HepG2 (cell line): Measurements from ENCODE around the gene PPP1R12B. TPM values are rescaled to one million over a fixed set of nuclear protein-coding genes. Genes with fewer than 3 reads are reported as not detected.
A peak's percentile ranks its signal among the peaks of the same experiment; 100 is the strongest.

Experiments used
- HDAC1 ChIP-seq: sonication (generic); formaldehyde crosslinking; IDR thresholded peaks from 2 replicates; pipeline ENCODE4 v1.5.1; 2020; ENCODE audit warnings: mild to moderate bottlenecking, missing genetic modification reagents
- NR2C2 ChIP-seq: sonication (generic); formaldehyde crosslinking; IDR thresholded peaks from 2 replicates; pipeline ENCODE4 v1.4.0; 2020; ENCODE audit warnings: missing genetic modification reagents, mild to moderate bottlenecking, moderate library complexity, borderline replicate concordance
- SMAD9 ChIP-seq: sonication (generic); formaldehyde crosslinking; IDR thresholded peaks from 2 replicates; pipeline ENCODE4 v1.5.1; 2020; ENCODE audit warnings: mild to moderate bottlenecking, missing genetic modification reagents
- THAP9 ChIP-seq: sonication (generic); formaldehyde crosslinking; IDR thresholded peaks from 2 replicates; pipeline ENCODE4; 2020; ENCODE audit warnings: missing genetic modification reagents, mild to moderate bottlenecking, borderline replicate concordance
- ZNF17 ChIP-seq: sonication (generic); formaldehyde crosslinking; IDR thresholded peaks from 2 replicates; pipeline ENCODE4 v1.5.0; 2020; ENCODE audit warnings: mild to moderate bottlenecking, missing genetic modification reagents
- ZNF18 ChIP-seq: sonication (generic); formaldehyde crosslinking; IDR thresholded peaks from 2 replicates; pipeline ENCODE4 v1.8.0; 2022; ENCODE audit warnings: mild to moderate bottlenecking, missing genetic modification reagents; ENCODE audit not compliant: insufficient replicate concordance
- ZNF318 ChIP-seq: sonication (generic); formaldehyde crosslinking; IDR thresholded peaks from 2 replicates; pipeline ENCODE4 v1.4.0; 2020; ENCODE audit warnings: mild to moderate bottlenecking, missing genetic modification reagents
- ZNF333 ChIP-seq: sonication (generic); formaldehyde crosslinking; IDR thresholded peaks from 2 replicates; pipeline ENCODE4 v1.4.0; 2020; ENCODE audit warnings: mild to moderate bottlenecking, missing genetic modification reagents, borderline replicate concordance
- ZNF414 ChIP-seq: sonication (generic); formaldehyde crosslinking; IDR thresholded peaks from 2 replicates; pipeline ENCODE4 v1.5.0; 2020; ENCODE audit warnings: missing genetic modification reagents
- polyA plus RNA-seq, 8 experiments: library from polyadenylated mRNA; depleted of rRNA in 3 of 8; stranded (reverse) in 7 of 8; unstranded in 1 of 8; fragments of >200 nt; fragmentation: Illumina TruSeq in 4 of 8; extraction: Trizol in 4 of 8; gene quantifications; 2 replicates each; pipeline versions ENCODE4 v1.2.1 to v1.2.3, GENCODE V29; 2011 to 2016; ENCODE audit warnings: low read depth in 4 of 8, missing spikeins in 1 of 8, mixed read lengths in 1 of 8; ENCODE audit not compliant: insufficient read depth in 1 of 8
- total RNA-seq, 5 experiments: library from RNA; depleted of rRNA; stranded (reverse); fragments of >200 nt; fragmentation: Illumina TruSeq; extraction: Trizol; gene quantifications; 2 replicates each; pipeline ENCODE4 v1.2.3, GENCODE V29; 2016; ENCODE audit warnings: low read depth in 1 of 5
- TF ChIP-seq, protein P1 (sequence below): sonication (generic); formaldehyde crosslinking; IDR thresholded peaks from 2 replicates; pipeline ENCODE4 v1.4.0; 2020; ENCODE audit warnings: missing genetic modification reagents, borderline replicate concordance

The PPP1R12B gene
- total and polyA plus RNA-seq, 2 of the 13 experiments (the other 11 are each of a cell fraction or from before 2014, with no cell fraction given), result 12.0 to 13.6 TPM

DNA sequence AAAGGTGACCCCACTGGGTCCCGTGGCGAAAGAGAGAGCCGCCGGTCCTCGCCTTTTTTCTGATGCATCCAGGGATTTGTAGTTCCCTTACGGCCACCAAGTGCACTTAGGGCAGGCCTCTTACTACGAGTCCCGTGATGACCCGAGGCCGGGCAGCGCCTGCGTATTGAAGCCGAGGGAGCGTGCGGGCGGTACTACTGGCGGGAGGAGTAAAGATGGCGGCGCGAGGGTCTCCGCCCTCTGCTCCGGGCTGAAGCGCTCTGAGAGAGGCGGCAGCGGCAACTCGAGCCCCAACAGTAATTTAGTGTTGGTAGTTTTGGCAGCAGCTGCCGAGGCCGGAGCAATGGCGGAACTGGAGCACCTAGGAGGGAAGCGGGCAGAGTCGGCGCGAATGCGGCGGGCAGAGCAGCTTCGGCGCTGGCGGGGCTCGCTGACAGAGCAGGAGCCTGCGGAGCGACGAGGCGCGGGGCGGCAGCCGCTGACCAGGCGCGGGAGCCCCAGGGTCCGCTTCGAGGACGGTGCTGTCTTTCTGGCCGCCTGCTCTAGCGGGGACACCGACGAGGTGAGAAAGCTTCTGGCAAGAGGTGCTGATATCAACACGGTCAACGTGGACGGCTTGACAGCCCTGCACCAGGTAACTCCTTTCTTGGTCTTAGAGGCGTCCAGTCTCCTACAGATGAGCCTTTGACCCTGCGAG lies at the start of gene PPP1R12B (continued):
- TF ChIP-seq THAP9, result peak; percentile 96
- TF ChIP-seq ZNF18 (CRISPR knock-in tag), result peak; percentile 74
- TF ChIP-seq ZNF414, result peak; percentile 8; the same call in 1 of the 2 replicates
- peak; percentile 99 for TF ChIP-seq NR2C2 (CRISPR knock-in tag)
- TF ChIP-seq, protein P1, sequence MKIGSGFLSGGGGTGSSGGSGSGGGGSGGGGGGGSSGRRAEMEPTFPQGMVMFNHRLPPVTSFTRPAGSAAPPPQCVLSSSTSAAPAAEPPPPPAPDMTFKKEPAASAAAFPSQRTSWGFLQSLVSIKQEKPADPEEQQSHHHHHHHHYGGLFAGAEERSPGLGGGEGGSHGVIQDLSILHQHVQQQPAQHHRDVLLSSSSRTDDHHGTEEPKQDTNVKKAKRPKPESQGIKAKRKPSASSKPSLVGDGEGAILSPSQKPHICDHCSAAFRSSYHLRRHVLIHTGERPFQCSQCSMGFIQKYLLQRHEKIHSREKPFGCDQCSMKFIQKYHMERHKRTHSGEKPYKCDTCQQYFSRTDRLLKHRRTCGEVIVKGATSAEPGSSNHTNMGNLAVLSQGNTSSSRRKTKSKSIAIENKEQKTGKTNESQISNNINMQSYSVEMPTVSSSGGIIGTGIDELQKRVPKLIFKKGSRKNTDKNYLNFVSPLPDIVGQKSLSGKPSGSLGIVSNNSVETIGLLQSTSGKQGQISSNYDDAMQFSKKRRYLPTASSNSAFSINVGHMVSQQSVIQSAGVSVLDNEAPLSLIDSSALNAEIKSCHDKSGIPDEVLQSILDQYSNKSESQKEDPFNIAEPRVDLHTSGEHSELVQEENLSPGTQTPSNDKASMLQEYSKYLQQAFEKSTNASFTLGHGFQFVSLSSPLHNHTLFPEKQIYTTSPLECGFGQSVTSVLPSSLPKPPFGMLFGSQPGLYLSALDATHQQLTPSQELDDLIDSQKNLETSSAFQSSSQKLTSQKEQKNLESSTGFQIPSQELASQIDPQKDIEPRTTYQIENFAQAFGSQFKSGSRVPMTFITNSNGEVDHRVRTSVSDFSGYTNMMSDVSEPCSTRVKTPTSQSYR (CRISPR knock-in tag), result no peak
- peak; percentile 82 for TF ChIP-seq HDAC1 (CRISPR knock-in tag)
- no peak for TF ChIP-seq SMAD9
- peak; percentile 95; the same call in 1 of the 2 replicates for TF ChIP-seq ZNF333 (CRISPR knock-in tag)
- no peak for TF ChIP-seq ZNF318 (CRISPR knock-in tag)
- no peak for TF ChIP-seq ZNF17 (CRISPR knock-in tag)
